ENCODE results near the gene RNASE8. TPM values are rescaled to one million over a fixed set of nuclear protein-coding genes. Genes with fewer than 3 reads are reported as not detected.

Gene RNASE8
- total and polyA plus RNA-seq, 2 of the 8 experiments (the other 6 are each of a cell fraction or from before 2014, with no cell fraction given), result not detected

- no peak overlapping the region for H3K4me3 ChIP-seq (ENCODE audit: extremely low read depth in 1 of 4, insufficient read depth in 2 of 4, low read depth in 3 of 4, low read length in 4 of 4)
- H3K36me3 ChIP-seq (ENCODE audit: control insufficient read depth in 2 of 4, insufficient read depth in 4 of 4, low read length in 3 of 4), result no peaks in the 10 kb centered on the region
- H3K4me1 ChIP-seq (replicated peaks in 1 of 4; ENCODE audit: control insufficient read depth in 3 of 4, insufficient read depth in 4 of 4, low read length in 3 of 4), result peaks cover 4 to 14% (median 6%) of the 10 kb centered on the region in 4 experiments; a peak in 6 of 7 replicates
- no peak overlapping the region for H3K4me2 ChIP-seq (ENCODE audit: insufficient read depth in 1 of 2, low read depth in 2 of 2, low read length in 2 of 2)
- no peaks in the 10 kb centered on the region for H3K79me1 ChIP-seq (ENCODE audit: low read depth, low read length)
- no peak overlapping the region for H3K14ac ChIP-seq (ENCODE audit: insufficient read length)
- H3K23ac ChIP-seq (ENCODE audit: insufficient read length), result no peak overlapping the region
- no peak overlapping the region for H3K4ac ChIP-seq (replicated peaks; ENCODE audit: insufficient read length, low read depth, low read length)
- DNase-seq (ENCODE audit: low read depth in 1 of 2, low spot score in 2 of 2) (no peak), FAIRE-seq (no peak)
- CTCF ChIA-PET (ENCODE audit: partially characterized antibody), result interaction anchor here (1.0 to 8.8 kb wide), 4 partner anchors 9 to 62 kb away, joined by 7 to 152 read pairs (median 8); no protein-coding TSS in a partner anchor
- H3K23me2 ChIP-seq (ENCODE audit: low read depth, low read length), result peaks cover 7% of the 10 kb centered on the region
- no peak overlapping the region for H3K18ac ChIP-seq (ENCODE audit: extremely low read depth, low read length)
- H2BK12ac ChIP-seq (ENCODE audit: low read depth, low read length), result no peak overlapping the region
- no peak for TF ChIP-seq CHD2 (IDR thresholded peaks at IDR 0.05; ENCODE audit: low read length)
- no peak for TF ChIP-seq TEAD4 (IDR thresholded peaks at IDR 0.05; ENCODE audit: low read depth, low read length)
- no peak overlapping the region for H4K91ac ChIP-seq (replicated peaks; ENCODE audit: insufficient read length, low read length)
- WGBS, 2 experiments (ENCODE audit: extremely low coverage in 1 of 2, insufficient coverage in 1 of 2, insufficient read length in 1 of 2, insufficient replicate concordance in 2 of 2, low coverage in 1 of 2, low lambda C conversion rate in 2 of 2, missing lambda C conversion rate in 1 of 2), result 85% methylated on average over 12 of the region's 12 CpGs; no CpG with 5 or more reads in 1 of the 2 experiments
- no peak overlapping the region for H3K56ac ChIP-seq (replicated peaks; ENCODE audit: insufficient read length, low read depth, low read length)
- no peak overlapping the region for H2BK120ac ChIP-seq (replicated peaks; ENCODE audit: low read depth, low read length)
- no peak overlapping the region for H3K27ac ChIP-seq (ENCODE audit: low read depth, low read length)
- no peak overlapping the region for H2BK5ac ChIP-seq (ENCODE audit: low read depth, low read length)
- no peaks in the 10 kb centered on the region for H4K20me1 ChIP-seq (replicated peaks in 1 of 2; ENCODE audit: control insufficient read depth in 1 of 2, insufficient read depth in 2 of 2, low read length in 2 of 2)
- 0 out of 7 replicates have a peak overlapping the region, but pooled peaks of 1 of the 4 experiments have one; percentile 32 for H3K9ac ChIP-seq (replicated peaks in 1 of 4; ENCODE audit: extremely low read depth in 1 of 4, low read depth in 3 of 4, low read length in 3 of 4)
- POLR2A ChIA-PET (ENCODE audit: partially characterized antibody), result interaction anchor here (1.1 kb wide), 1 partner anchor 10 kb away, joined by 3 read pairs; no protein-coding TSS in a partner anchor
- peaks cover 0 to 5% (median 1%) of the 10 kb centered on the region in 4 experiments; a peak in 3 of 7 replicates for H3K27me3 ChIP-seq (replicated peaks in 1 of 4; ENCODE audit: control insufficient read depth in 3 of 4, extremely low read depth in 1 of 4, insufficient read depth in 3 of 4, low read length in 3 of 4)
- H4K8ac ChIP-seq (ENCODE audit: extremely low read depth, insufficient read depth, low read length), result no peak overlapping the region
- H2AFZ ChIP-seq (ENCODE audit: low read length), result no peak overlapping the region
- H4K5ac ChIP-seq (ENCODE audit: insufficient read length, low read depth, low read length), result no peak overlapping the region
- no peak overlapping the region for H2BK20ac ChIP-seq (ENCODE audit: low read length)
- no peak overlapping the region for H2AK5ac ChIP-seq (ENCODE audit: low read depth, low read length)
- H3K79me2 ChIP-seq (ENCODE audit: control insufficient read depth in 1 of 2, insufficient read depth in 2 of 2, low read length in 2 of 2), result no peaks in the 10 kb centered on the region
- H2BK15ac ChIP-seq (ENCODE audit: low read length), result no peak overlapping the region
- H3K9me3 ChIP-seq (ENCODE audit: insufficient read depth in 2 of 2, low read depth in 1 of 2, low read length in 1 of 2), result no peaks in the 10 kb centered on the region
These were observed 27.1 kb upstream of the RNASE8 start for GRCh38 chr14:21030531-21030930.
